Ramos (cell line): ENCODE measurements around the gene ZNF100.
"Not testable (repeated sequence)": the region's sequence is repeated elsewhere in the genome, so short reads cannot be mapped to it uniquely, and the experiment has no call there.

Source experiments
- in situ Hi-C: fragments of 300-500 bp; cut with MboI; formaldehyde crosslinking; loops from one replicate; pipeline ENCODE4 v1.14.3; 2022; ENCODE audit warnings: low sequenced_read_pairs; ENCODE audit not compliant: unreplicated experiment

The ZNF100 gene

GRCh38 chr19:21705393-21705792 is 62.0 kb downstream of the ZNF100 start:
- in situ Hi-C loops, result no loop called here

DNA sequence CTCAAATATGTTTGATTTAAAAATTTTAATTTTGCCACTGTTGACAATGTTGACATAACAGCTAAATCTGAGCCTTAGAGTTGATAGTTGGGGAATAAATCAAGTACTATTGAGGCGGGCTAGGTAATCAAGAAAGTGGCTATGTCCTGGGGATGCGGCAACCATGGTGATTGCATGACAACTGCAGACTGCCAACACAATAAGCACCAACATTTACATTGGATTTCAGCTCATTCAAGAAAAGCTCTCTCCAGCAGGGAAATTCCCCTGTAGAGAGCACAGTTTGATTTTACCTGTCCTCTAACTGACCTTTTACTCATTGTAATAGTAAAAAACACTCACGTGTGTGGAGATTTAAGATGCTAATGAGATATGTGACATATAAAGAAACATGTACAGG is 63.1 kb downstream of the ZNF100 start:
- in situ Hi-C loops, result no loop called here

- in situ Hi-C loops, result no loop called here
These were observed 68.2 kb downstream of the ZNF100 start for GRCh38 chr19:21699197-21699596.

GRCh38 chr19:21698215-21698614 is 69.2 kb downstream of the ZNF100 start:
- in situ Hi-C loops, result no loop called here

DNA sequence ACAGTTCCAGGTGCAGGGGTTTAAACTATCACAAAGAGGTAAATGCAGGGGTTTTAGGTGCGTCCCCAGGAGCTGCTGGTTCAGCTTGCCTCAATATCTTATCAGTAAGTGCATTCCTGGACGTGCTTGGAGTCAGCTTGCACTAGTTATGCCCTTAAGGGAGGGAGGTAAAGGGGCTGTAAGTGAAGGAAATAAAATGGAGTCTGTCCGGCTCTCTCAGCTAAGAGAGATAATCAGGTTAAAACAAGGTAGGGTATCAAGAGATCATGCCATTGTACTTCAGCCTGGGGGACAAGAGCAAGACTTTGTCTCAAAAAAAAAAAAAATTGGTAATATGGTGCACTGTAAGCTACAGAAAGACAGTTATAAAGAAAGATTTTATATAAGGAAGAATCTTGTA is 69.7 kb downstream of the ZNF100 start:
- in situ Hi-C loops, result no loop called here

DNA sequence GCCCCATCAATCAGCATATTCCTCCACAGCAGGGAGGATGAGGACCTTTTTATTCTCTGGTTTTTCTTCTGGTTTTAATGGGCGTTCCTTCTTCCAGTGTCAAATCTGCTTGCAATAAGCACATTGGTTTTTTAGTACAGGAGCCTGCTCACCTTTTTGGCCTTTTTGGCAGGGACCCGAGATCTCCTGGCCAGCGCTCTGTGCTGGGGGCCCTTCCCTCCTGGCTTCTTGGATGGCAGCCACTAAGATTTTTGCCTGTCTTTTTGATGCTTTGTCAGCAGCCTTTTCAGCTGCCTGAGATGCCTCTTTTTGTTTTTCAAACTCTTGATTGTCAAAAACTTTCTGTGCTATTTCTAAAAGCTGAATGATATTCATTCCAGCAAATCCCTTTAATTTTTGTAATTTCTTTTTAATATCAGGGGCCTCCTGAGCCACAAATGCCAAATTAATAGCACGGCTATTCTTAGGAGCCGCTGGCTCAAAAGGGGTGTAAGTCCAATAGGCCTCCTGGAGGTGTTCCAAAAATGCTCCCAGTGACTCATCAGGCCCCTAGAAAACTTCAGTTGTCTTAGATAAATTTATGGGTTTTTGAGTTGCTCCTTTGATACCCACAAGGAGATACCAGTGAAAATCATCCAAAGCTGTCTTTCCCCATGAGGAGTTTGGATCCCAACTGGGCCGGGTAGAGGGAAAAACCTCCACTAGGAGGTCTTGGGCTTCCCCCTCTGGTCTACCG is 73.0 kb downstream of the ZNF100 start:
- in situ Hi-C loops, result no loop called here

GRCh38 chr19:21693399-21693798 is 74.0 kb downstream of the ZNF100 start:
- in situ Hi-C loops, result no loop called here

- in situ Hi-C loops, result no loop called here
These were observed 75.7 kb downstream of the ZNF100 start for GRCh38 chr19:21691661-21692060.

DNA sequence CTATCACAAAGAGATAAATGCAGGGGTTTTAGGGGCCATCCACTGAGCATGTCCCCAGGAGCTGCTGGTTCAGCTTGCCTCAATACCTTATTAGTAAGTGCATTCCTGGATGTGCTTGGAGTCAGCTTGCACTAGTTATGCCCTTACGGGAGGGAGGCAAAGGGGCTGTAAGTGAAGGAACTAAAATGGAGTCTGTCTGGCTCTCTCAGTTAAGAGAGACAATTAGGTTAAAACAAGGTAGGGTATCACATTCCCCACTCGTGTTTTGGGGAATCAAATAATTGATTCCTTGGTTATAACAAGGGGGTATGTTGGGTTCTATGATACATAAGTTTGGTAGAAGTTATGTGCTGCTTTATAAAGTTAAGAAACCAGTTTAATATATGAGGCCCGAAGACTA is 78.9 kb downstream of the ZNF100 start:
- in situ Hi-C loops, result no loop called here

DNA sequence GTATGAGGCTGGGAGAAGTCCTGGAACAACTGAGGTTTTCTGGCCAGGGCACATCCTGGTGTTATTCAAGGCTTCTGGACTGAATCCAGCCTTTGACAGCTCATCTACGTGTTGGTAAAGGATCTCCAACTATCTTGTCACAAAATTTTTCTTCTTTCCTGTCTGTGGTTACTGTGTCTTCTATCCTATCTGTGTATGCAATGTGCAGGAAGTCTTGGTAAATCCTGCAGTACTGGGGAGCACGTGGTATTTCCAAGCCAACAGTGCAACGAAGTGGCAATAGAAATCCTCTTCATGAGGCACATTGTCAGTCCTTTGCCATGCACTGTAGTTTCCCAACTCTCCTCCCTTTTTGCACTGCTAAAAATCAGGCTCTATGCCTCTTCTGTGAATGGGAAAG is 86.7 kb downstream of the ZNF100 start:
- in situ Hi-C loops, result no loop called here

- in situ Hi-C loops, result no loop called here
These were observed 87.4 kb downstream of the ZNF100 start for GRCh38 chr19:21680026-21680425.

DNA sequence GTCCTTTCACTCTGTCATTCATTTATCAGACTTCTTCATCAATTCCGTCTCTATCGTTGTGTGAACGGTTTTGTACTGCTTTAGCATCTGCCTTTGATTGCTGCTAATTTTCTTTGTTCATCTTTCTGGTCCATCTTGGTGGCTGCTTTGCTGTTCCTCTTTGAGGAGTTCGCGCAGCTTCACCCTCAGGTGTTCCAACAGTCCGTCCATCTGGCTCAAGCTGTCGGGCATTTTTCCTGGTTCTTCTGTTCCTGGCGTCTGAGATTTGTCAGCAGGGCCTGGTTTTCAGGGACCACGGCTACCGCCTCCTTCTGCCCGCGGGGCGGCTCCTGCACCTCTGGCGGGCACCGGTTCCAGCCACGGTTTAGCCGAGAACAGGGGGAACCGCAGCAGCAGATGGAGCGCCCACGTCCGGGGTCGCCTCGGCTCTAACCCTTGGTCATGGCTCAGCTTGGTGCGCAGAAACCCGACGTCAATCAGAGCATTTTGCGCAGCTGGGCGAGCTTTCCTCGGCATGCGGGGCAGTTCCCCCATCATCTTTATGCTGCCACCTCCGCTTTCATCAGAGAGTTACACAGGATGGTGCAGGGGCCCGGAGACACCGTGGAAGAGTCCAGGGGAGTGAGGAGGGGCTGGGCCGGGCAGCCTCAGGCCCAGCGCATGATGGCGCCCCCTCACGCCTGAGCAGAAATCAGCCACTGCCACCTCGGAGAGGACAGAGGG is 89.5 kb downstream of the ZNF100 start:
- in situ Hi-C loops, result no loop called here

GRCh38 chr19:21674454-21674853 is 92.9 kb downstream of the ZNF100 start:
- in situ Hi-C loops, result no loop called here

GRCh38 chr19:21673479-21673878 is 93.9 kb downstream of the ZNF100 start:
- in situ Hi-C loops, result not testable (repeated sequence)
